NCI-H2171 treated with DMSO at 0.1 percent for 48 hours (cell line): Measurements from ENCODE around the gene RASGRF1.
A peak's percentile ranks its signal among the peaks of the same experiment; 100 is the strongest.

Experiments
- DNase-seq: peaks from one replicate; lab custom pipeline; 2025; lab: John Stamatoyannopoulos, UW

Gene RASGRF1

GRCh38 chr15:78985859-78986475, 104.6 kb downstream of the RASGRF1 start:
- no peak for DNase-seq

- no peak for DNase-seq
These were observed 106.5 kb downstream of the RASGRF1 start for GRCh38 chr15:78984041-78984440.

GRCh38 chr15:78983146-78983918, 107.2 kb downstream of the RASGRF1 start:
- no peak for DNase-seq

- no peak for DNase-seq
These were observed 107.8 kb downstream of the RASGRF1 start for GRCh38 chr15:78982736-78983135.

- no peak for DNase-seq
These were observed 108.9 kb downstream of the RASGRF1 start for GRCh38 chr15:78981532-78982313.

- DNase-seq: peak; percentile 42
These were observed 110.9 kb downstream of the RASGRF1 start for GRCh38 chr15:78979456-78980320.

- no peak for DNase-seq
These were observed 111.9 kb downstream of the RASGRF1 start for GRCh38 chr15:78978601-78979179.

GRCh38 chr15:78977591-78978347, 112.8 kb downstream of the RASGRF1 start:
- DNase-seq: no peak

- DNase-seq: no peak
These were observed 113.4 kb downstream of the RASGRF1 start for GRCh38 chr15:78977091-78977571.

GRCh38 chr15:78976691-78977090, 113.9 kb downstream of the RASGRF1 start:
- DNase-seq: no peak

GRCh38 chr15:78974272-78974918, 116.2 kb downstream of the RASGRF1 start:
- DNase-seq: no peak

GRCh38 chr15:78969687-78970349, 120.8 kb downstream of the RASGRF1 start:
- DNase-seq: no peak

- no peak for DNase-seq
These were observed 121.9 kb downstream of the RASGRF1 start for GRCh38 chr15:78968539-78969271.

- DNase-seq: no peak
These were observed 122.5 kb downstream of the RASGRF1 start for GRCh38 chr15:78968114-78968513.

GRCh38 chr15:78960308-78960707, 130.3 kb downstream of the RASGRF1 start:
- no peak for DNase-seq

GRCh38 chr15:78959360-78959759, 131.2 kb downstream of the RASGRF1 start:
- no peak for DNase-seq

- DNase-seq: no peak
These were observed 133.0 kb downstream of the RASGRF1 start for GRCh38 chr15:78957416-78958093.

GRCh38 chr15:78956937-78957336, 133.6 kb downstream of the RASGRF1 start:
- DNase-seq: no peak
